ENCODE measurements around the gene YES1.
"Not testable (repeated sequence)": the region's sequence is repeated elsewhere in the genome, so short reads cannot be mapped to it uniquely, and the experiment has no call there.

Gene YES1

DNA sequence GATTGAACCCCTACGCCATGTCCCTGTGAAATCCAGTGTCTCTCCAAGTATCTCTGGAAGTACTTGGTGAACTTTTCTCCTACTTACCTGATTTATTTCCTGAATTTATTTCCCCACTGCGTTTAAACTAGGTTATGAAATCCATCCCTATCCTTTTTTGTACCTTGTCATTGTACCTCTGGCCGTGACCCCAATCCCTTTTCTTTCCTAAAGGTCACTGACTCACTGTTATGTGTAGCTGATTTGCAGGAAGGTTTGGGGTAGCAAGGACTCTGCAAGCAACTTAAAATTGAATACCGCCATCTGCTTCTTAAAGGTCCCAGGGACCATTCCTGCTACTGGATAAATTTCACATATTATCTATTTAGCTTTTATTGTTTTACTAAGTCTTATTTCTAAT, 95.0 kb downstream of the YES1 start:
- no peak for DNase-seq

DNA sequence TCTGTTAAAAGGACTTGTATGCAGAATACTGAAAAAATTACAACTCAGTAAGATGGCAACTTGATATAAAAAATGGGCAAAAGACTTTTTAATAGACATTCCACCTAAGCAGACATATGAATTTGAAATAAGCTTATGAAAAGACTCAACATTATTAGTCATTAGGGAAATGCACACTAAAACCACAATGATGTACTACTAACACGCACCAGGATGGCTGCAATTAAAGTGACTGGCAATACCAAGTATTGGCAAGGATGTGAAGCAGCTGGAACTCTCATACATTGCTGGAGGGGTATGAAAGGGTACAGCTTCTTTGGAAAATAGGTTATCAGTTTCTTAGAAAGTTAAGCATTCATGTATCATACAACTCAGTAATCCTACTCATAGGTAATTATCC, 96.4 kb downstream of the YES1 start:
- peak; percentile 31 for DNase-seq

DNA sequence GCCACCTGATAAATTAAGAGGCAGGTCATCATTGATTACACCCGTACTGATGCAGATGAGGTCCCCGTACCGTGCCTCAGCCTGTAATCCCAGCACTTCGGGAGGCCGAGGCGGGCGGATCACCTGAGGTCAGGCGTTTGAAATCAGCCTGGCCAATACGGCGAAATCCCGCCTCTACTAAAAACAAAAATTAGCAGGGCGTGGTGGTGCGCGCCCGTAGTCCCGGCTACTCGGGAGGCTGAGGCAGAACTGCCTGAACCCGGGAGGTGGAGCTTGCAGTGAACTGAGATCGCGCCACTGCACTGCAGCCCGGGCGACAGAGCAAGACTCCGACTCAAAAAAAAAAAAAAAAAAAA, 98.9 kb downstream of the YES1 start:
- peak; percentile 68 for DNase-seq

DNA sequence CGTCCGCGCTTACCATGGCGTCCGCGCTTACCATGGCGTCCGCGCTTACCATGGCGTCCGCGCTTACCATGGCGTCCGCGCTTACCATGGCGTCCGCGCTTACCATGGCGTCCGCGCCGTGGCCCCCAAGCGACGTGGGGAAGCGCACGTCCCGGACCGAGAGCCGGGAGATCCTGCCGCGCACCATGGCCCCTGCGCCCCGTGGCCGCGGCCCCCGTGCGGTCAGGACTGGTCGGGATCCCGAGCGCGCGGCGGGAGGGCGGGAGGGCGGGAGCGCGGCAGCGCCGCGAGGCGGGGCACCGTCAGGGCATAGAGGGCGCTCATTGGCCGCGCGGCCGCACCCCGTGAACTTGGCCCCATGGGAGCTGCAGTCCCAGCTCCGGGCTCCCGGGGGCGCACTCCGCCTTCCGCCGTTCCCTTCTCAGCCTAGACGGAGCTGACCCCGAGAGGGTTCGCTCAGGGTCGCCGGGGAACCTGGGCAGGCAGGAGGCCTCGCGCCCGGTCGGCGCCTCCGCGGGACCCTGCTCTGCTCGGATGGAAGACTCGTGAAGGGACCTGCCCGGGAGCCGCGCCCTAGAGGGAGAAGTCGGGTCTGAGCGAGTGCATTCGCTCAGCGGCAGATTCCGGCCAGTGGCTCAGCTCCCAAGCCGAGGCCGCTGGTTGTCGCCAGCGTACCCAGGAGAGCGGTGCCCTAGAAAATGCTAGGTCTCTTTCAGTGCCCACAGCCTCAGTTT, 99.5 kb downstream of the YES1 start, which contains the start of gene ENOSF1:
TSS of gene ENOSF1 (minus strand) at position 230 of the 734 bp plus-strand sequence. CDS start at position 187, 43 bp downstream.
- peak; percentile 98 for DNase-seq

DNA sequence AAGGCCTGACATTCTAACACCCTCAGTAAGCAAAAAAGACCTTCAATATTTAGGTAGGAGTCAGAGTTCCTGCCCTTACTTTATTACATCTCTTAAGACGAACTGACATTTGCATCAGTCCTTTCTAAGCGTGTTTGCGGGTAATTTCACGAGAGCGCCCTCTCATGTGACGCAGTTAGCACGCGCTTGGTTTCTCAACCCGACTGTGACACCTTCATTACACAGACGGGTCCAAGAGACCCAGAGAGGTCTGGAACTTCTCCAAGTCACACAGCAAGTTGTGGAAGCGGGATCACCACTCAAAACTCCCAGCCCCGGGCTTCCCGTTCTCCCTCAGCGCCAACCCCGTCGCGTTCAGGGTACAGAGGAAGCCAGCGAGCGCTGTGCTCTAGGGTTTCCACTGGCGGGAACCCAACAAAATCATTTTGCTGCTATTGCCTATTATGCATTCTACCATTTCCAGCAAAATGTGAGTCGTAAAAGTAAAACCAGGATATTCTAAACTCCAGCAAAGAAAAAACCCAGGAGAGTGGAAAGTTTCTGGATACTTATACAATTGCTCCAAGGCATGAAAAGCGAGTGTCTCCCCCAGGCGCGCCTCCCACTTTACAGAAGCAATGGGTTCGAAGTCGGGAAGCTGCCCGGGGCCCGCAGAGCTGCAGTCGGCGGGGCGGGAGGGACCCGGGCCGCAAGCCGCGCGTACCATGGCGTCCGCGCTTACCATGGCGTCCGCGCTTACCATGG, 100.2 kb downstream of the YES1 start:
- peak; percentile 90 for DNase-seq

DNA sequence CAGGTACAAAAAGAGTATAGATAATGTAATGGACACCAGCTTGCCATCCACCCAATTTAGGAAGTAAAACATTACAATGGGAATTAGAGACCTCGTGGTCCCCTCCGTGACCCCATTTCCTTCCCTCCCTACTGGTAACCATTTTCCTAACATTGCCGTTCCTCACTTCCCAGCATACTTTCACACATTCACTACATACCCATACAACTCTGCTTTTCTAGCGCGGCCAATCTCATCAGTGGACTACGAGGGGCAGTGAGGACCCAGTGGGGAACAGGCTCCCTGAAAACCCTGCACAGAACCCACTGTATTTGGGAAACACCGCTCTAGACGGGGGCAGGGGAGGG, 100.8 kb downstream of the YES1 start:
- peak; percentile 77 for DNase-seq

DNA sequence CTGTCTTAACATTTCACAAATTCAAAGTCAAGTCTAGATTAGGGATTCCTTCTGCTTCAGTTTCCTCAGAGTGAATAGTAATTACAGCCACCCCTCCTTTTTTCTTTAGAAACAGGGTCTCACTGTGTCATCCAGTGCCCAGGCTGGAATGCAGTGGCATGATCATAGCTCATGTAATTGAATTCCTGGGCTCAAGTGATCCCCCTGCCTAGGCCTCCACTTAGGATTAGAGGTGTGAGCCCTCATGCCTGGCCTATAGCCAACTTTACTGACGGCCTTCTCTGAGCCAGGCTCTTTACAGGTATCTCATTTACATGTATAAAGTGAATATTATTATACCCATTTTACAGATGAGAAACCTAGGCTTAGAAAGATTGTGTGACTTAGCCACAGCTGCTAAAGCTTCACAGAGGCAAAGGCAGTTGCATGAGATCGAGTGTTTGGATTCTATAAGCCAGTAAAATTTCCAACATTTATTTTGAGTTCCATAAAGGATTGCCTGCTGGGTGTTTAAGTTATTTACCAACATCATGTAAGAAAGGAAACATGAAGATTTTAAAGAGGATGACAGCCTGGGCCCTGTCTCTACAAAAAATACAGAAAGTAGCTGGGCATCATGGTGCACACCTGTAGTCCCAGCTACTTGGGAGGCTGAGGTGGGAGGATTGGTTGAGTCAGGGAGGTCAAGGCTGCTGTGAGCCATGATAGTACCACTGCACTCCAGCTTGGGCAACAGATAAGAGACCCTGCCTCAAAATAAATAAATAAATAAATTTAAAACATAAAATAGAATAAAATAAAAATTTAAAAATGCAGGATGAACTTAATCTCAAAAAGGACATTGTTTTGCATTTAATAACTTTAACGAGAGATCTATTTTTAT, 101.4 kb downstream of the YES1 start:
- DNase-seq, result peak; percentile 44

DNA sequence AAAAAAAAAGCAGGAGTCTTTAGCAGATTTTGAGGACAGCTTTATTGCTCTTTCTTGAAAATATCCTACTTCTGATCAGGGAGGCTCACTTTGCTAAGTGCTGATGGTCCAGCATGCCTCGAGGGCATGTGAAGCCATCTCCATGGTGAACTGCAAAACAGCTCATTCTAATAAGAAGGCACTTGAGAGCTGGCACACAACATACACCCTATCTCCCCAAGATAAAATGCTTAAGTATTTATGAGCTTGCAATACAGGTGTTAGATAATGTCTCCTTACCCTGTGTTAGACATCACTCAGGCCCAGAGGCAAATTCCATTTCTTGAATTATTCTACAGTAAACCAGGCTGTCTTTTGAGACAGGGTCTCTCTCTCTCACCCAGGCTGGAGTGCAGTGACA, 102.3 kb downstream of the YES1 start:
- peak; percentile 13 for DNase-seq

DNA sequence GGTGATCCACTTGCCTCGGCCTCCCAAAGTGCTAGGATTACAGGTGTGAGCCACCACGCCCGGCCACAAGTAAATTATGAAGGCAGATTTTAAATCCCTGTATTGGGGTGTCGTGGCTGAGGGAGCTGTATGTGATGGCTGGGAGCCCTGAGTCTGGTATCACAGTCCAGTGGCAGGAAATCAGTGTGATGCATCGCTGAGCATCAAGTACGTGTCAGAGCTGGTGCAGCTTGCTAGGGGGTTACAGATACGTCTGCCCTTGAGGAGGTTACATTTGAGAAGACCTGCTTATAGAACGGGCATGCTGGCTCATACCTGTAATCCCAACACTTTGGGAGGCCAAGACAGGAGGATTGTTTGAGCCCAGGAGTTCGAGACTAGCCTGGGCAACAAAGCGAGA, 103.9 kb downstream of the YES1 start:
- no peak for DNase-seq

DNA sequence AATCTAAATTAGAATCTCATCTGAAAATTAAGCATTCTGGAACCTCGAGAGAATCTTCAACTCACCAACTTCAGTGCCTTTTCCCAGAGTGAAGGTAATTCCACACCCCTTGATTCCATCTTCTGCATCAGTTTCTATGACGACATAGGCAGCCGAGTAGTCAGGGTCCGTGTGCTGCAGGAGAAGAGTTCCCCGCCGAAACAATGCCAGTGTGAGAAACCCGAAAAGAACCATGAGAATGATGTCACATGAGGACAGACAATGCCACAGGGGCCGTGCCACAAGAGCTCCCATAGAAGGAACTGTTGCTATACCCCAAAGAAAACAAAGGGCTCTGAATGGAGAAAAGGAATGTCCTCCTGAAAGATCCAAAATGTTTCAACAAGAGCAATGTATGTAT, 105.6 kb downstream of the YES1 start:
- no peak for DNase-seq

DNA sequence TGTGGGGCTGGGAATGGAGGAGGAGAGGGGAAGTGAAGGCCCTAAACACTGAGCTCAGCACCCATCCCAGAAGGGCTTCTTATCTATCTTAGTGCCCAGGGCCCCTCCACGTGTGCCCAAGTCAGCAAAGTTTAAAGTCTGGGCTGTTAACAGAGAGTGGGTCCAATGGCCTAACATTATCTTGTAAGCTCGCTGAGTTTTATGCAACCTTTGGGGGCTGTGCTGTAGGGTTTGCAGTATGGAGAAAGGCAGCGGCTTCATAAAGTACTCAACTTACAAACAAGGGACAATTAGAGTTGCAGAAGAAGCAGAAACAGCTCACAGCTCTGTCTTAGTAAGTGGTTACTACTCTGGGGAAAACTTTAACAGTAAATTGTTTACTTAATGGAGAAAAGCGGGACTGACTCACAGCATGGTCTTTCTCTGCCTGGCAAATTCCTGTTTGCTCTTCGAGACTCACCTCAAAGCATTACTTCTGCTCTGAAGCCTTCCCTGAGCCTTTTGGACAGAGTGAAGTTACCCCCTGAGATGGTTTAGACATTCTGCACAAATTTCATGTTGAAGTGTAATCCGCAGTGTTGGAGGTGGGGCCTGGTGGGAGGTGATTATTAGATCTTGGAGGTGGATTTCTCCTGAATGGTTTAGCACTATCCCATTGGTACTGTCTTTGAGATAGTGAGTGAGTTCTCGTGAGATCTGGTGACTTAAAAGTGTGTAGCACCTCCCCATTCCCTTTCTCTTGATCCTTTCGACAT, 108.7 kb downstream of the YES1 start:
- peak; percentile 27 for DNase-seq

DNA sequence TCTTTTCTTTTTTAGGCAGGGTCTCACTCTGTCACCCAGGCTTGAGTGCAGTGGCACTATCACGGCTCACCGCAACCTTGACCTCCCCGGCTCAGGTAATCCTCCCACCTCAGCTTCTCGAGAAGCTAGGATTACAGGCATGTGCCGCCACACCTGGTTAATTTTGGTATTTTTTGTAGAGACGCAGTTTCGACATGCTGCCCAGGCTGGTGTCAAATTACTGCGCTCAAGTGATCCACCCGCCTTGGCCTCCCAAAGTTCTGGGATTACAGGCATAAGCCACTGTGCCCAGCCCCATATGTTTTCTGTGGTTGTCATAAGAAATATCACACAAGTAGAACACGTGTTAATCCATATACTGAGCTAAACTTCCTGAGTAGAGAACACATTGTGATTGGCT, 114.2 kb downstream of the YES1 start:
- DNase-seq, result no peak

DNA sequence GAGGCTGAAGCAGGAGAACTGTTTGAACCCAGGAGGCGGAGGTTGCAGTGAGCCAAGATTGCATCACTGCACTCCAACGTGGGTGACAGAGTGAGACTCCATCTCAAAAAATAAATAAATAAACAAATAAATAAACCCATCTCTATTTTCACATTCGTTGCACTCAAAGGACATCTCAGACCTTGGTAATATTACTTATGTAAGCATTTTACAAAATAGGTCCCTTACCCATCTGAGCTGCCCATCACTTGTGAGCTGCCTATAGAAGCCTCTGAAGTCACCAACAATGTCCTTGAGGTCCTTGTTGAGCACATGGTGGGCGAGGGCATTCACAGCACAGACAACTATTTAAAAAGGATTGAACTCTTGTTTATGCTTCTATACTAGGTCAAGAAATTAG, 115.0 kb downstream of the YES1 start:
- no peak for DNase-seq

DNA sequence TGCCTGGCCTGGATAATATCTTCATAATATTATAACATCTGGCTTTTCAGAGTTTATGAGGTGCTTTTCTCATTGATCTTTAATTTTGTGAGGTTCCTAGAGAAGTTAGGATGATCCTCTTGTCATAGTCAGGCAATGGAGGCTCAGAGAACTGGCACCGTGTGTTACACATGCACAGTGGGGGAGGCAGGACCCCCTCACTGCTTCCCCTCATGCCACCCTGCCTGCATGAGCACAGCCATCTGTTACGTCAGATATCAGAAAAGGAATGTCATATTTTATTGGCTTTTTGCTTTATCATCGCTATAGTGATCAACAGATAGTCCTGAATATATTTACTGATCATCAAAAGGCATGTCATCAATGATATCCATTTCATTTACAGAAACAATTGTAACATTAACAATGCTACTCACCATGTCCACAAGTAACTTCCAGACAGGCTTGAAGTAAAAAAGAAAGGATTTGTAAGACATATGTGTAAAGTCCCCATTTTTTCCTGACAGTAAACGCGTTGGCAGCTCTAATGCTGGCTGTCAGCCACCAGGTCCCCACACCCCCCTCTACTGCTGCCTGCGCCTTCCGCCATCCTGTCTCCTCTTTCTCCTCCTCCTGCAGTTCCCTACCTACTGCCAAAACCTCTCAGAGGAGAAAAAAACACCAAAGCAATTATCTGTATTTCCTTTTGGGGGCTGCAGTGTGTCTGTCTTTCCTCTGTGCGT, 118.4 kb downstream of the YES1 start:
- DNase-seq, result no peak

DNA sequence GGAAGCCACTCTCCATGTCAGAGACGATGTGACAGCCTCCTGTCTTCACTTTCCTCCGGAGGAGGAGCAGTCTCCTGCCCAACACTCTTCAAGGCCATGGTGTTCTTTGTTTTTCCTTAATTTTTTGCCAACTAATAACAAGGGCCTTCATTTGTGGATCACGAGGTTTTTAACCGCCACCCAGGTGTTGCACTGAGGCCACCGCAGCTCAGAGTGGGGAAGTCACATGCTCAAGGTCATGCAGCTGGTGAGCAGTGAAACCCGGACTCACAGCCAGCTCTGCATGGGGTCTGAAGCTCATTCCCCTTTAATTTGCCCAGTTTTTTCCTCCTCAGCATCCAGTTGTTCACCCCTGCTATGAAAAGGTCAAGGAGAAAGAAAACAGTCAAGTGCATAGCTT, 119.2 kb downstream of the YES1 start:
- DNase-seq, result no peak

DNA sequence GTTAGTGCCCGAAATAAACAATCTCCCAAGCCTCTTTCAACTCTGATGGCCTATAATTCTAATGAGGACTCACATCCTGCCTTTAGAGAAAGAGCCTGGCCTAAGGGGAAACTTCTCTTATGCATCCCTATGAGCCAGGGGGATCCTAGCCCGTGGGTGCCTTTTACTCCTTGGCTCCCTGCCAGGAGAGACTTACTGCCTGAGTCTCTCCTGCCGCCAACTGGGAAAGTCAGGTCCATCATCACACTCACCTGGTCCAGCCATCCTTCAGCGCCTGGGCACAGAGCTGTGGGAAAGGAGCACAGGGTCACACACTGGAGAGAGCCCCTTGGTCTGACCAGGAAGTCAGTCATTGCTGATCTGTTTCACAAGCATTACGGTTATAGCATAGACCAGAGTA, 123.7 kb downstream of the YES1 start:
- peak; percentile 93 for DNase-seq

DNA sequence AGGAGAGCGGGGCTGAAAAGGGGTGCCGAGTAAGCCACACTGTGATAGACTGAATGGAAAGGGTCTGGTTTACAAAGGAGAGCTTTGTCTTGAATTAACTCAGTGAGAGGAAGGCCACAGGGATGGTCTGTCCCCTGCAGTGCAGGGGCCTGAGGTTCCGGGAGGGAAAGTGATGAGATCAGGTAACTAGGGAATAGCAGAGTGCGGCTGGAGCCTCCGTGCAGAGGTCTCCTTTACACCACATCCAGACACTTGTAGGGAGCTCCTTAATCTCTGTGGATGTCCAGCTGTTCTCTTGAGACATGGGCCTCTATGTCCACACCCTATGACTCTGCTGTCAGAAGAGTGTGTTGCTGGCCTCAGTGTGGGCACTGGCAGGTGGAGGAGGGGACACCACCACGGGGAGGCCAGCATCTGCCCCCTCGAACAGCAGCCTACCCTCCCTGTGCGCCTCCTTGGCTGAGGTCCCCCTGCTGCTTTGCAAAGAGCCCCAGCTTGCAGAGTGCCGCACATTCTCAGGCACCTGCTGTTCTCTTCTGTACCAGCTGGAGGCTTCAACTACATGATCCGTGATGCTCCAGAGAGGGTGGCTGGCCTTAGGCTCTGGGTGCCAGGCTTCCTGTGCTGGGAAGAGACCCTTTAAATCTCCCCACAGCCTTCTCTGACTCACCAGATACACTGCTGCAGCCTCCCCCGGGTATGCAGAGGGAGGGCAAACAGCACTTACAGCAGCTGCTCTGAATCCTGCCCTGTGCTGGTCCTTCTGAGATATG, 125.5 kb downstream of the YES1 start:
- DNase-seq, result no peak

DNA sequence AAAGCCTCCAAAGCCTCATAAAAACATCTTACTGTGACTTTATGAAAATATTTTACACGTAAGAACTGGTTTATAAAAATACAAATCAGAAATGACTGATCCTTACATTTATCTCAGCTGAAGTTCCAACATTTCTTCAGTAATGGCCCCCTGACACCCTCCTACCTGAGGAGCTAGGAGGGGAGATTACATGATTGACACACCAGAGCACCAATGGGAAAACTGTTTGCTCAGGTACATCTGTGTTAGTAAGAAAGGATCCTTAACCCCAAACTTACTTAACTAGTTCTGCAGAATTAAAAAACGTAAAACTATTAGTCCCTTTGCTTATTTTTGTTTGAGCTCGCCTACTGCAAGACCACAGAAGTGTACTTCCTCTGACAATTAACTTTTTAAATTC, 126.6 kb downstream of the YES1 start:
- peak; percentile 23 for DNase-seq

DNA sequence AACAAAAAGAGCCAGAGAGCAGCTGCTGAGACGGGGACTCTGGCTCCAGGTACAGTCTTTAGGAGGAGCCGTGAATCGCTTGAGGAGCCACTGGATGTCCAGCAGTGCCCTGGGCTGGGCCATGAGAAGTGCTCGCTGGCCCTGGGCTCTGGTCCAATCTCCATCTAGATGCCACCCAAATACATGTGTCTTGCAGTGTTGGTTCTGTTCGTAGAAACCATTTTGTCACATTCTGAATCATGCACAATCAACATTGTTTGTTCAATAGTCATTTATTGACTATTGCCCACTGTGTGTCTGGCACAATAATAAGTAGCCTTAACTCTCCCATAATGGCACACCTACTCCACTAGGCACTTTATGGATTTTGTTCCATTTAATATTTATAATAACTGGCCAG, 128.5 kb downstream of the YES1 start:
- DNase-seq, result peak; percentile 70

DNA sequence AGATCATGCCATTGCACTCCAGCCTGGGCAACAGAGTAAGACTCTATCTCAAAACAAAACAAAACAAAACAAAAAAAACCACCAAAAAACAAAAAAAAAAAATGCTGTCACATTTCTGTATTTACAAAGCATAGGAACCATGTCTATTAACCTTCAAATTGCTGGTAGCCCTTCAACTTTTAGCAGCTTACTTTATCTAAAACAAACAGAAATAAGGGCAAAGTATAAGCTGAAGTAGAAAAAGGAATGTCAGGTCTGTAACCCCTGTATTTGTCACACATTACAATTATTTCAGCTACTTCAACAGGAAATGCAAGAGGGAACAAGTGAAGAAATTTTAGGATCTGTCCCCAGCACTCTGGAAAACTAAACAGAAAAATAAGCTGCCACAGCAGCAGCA, 129.2 kb downstream of the YES1 start:
- no peak for DNase-seq

DNA sequence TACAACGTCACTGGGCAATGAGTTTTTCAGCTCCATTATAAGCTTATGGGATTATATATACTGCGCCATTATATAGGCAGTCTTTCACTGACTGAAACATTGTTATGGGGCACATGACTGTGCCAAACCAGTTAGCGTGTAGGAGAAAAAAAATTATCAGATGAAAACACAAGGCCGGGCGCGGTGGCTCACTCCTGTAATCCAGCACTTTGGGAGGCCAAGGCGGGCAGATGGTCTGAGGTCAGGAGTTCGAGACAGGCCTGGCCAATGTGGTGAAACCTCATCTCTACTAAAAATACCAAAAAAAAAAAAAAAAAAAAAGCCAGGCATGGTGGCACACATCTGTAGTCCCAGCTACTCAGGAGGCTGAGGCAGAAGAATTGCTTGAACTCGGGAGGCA, 129.6 kb downstream of the YES1 start:
- not testable (repeated sequence) for DNase-seq

Measured in NCI-H69 (cell line).